ENCODE data around the gene RCCD1.

GRCh38 chr15:90967206-90967605, 12.5 kb downstream of the RCCD1 start:
- no peak for TF ChIP-seq POLR2A (IDR thresholded peaks at IDR 0.05)
- no peak for TF ChIP-seq CTCF (IDR thresholded peaks at IDR 0.05)
- TF ChIP-seq POLR2AphosphoS5 (IDR thresholded peaks at IDR 0.05), result no peak

Measured in breast epithelium (tissue), 3 donors.